NCI-H1417 treated with DMSO at 0.1 percent for 48 hours (cell line): ENCODE data around the gene THYN1.

Experiments
- DNase-seq: peaks from one replicate; lab custom pipeline; 2025; lab: John Stamatoyannopoulos, UW

Gene THYN1

DNA sequence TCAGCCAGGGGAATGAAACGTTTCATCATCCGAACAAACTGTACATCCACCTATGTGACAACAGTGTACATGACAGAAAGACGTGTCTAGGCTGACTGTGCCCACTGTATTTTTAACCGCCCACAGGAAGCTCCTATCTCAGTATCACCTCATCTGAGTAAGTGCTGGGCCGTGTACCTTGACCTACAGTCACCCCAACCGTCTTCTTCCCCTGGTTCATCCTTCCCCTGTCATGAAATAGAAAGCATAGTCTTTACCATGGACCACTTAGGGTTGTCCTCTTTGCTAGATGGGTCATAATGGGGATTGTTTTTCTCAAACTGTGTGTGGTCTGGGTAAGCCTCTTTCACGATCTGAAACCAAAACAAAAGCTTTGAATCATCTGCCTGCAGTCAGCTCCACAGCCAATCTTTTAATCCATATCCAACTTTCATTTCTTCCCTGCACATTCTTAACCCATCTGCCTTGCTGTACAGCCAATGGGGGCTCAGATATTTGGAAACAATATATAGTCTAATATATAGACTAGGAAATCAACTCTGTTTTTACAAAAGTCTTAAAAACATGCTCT is 4.2 kb downstream of the THYN1 start:
- DNase-seq, result no peak

DNA sequence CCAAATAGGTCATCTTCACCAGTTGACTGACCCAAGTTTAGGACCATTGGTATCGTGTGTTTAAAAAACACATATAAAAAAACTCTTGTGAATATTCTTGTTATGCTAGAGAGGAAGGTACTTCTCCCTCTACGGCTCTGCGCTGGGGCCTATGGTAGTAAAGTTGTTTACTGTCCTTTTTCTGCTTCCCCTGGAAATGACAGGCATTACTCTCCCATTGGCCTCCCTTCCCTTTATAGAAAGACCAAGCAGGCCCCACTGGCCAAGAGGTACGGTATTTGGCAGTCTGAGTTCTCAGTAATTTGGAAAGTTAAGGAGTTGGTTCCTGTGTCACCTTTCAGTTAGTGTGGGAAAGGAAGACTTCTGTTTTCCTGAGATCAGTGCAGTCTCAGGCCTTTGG is 6.5 kb downstream of the THYN1 start:
- no peak for DNase-seq

DNA sequence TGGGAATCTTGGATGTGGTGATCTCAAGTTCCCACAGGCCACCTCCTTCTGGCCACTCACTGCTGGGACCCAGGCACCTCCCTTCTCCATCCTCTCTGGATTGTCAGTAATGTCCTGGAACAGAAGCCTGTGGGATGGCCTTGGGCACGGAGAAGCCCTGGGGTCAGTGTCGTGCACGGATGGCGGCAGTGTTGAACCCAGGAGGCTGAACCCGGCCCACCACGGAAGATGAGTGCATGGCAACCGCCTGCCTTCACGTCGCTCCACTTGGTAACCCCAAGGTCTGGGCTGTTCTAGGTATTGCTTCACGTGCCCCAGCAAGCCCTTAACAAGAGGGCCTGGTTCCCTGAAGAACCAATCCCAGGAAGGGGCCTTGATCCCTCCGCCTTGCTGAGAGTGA is 7.1 kb downstream of the THYN1 start:
- no peak for DNase-seq

DNA sequence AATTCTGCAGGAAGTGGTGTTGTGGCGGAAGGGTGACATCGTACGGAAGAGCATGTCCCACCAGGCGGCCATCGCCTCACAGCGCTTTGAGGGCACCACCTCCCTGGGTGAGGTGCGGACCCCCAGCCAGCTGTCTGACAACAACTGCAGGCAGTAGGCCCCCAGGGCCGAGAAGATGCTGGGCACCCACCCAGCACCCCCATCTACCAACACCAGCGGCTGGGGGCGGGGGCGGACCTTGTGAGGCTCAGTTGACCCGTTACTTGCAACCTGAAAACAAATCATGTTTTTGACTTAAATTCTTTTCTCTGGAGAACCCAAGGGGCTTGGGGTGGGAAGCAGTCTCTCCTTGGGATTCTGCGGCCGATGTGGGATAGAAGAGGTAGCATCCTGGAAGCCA is 7.7 kb downstream of the THYN1 start:
- no peak for DNase-seq

DNA sequence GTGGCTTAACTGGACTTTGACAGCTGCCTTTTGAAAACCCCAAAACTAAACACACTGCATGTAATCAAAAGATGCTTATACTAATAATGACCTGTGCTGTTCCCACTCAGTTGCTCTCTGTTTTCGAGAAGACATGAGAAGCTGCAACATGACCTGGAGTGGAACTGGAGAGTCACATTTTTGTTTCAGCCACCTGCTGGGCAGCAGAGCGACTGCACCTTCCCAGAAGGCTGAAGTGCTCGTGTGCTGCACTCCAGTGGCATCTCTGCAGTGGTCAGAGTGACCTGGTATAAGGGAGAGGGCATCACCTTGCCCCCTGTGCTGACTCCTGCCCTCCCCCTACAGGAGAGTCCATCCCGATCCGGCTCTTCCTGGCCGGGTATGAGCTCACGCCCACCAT is 8.6 kb downstream of the THYN1 start:
- no peak for DNase-seq

DNA sequence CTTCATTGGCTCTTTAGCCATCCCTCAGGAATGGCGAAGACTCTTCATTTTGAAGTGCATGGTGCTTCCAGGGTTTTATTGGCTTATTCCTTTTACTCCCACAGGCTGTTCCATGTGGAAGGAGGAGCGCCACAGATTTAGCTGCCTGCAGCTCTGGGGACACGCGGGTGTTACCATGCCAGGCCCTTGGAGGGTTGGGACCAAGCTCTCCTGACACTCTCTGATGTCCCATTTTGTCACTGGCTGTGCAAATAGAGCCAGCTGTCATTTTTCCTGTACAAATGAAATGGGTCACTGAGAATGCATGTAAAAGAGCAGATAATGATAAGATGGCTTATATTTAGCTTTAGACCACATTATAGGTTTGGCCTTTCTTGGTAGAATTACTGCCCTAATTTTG is 9.2 kb downstream of the THYN1 start:
- no peak for DNase-seq

DNA sequence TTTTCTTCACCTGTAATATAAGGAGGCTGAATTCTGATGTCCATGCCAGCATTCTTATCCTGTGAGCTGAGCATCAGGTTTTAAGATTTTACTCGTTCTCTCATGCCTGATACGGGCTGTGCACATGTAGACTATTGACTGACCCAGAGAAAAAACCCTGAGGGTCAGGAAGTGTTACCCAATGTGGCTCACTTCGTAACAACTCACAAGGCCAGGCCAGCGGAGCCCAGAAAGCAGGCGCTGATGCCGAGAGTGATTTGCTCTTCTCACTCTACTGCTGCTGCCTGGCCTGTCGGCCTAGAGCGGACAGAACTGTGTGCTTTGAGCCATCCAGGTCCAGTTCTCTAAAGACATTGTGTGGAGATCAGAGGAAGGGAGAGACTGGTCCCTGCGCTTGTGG is 10.8 kb downstream of the THYN1 start:
- no peak for DNase-seq

DNA sequence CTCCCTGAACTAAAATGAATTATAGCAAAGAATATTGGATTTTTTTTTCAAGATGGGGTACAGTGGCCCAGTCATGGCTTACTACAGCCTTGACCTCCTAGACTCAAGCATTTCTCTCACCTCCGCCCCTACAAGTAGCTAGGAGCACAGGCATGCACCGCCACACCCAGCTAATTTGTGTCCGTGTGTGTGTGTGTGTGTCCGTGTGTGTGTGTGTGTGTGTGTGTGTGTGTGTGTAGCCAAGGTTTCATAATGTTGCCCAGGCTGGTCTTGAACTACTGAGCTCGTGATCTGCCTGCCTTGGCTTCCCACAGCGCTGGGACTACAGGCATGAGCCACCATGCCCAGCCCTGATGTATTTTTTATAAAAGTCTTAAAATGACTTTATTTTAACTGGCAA is 12.6 kb downstream of the THYN1 start:
- DNase-seq, result no peak

DNA sequence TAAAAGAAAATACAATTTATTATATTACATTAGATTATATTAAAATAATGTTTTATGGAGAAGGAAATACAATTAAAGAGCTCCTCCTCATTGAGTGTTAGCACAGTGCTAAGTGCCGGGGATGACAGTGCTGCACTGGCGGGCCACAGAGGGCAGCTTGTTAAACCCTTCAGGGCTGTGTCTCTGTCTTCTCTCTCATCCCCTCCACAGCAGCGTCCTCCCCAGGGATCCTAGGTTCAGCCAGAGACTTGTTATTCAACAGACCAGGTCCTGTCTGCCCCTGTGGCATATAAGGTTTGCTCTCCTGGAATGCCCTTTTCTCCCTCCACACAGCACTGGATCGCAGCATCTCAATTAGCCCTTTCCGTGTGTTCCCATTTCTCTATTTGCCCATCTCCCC is 14.2 kb downstream of the THYN1 start:
- no peak for DNase-seq

DNA sequence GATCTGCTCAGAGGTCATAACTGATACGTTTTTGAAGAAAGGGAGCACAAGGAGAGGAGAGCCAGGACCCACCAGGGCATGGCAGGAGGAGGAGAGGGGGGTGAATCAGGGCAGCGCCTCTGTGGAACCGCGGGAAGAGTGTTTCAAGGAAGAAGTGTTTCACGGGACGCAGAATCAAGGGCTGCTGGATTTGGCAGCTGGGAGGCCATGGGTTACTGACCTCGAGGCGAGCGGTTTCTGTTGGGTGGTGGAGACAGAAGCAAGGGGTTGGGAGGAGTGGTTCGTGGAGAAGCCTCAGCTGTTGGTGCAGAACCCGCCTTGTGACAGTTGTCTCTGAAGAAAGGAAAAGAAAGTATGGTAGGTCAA is 15.6 kb downstream of the THYN1 start:
- no peak for DNase-seq

DNA sequence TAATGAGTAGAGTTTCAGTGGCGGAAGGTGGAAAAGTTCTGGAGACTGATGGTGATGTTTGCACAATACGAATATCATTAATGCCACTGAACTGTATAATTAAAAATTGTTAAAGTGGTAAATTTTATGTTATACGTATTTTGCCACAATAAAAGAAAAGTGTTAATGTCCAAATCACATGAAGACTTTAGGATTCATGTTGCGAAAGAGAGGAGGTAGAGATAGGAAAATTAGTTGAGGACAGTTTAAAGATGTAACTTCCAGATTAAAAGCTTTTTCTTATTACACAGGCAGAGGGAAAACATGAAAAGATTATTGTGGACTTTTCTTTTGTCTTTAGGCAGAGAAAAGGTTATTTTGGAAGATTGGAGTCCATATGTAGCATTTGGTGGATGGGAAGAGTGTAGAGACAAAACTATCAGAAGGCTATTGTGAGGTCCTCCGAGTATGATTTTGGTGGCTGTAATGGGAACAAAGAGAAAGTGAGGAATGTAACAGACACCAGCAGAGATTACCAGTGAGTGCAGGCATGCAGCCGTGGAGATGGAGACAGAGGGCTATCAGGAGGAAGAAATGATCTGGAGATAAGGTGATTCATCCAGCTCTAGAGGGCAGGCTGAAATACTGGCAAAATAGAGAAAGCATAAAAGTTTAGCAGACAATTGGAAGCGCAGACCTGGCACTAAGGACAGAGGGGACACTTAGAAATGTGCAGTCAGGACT is 16.2 kb downstream of the THYN1 start:
- no peak for DNase-seq

DNA sequence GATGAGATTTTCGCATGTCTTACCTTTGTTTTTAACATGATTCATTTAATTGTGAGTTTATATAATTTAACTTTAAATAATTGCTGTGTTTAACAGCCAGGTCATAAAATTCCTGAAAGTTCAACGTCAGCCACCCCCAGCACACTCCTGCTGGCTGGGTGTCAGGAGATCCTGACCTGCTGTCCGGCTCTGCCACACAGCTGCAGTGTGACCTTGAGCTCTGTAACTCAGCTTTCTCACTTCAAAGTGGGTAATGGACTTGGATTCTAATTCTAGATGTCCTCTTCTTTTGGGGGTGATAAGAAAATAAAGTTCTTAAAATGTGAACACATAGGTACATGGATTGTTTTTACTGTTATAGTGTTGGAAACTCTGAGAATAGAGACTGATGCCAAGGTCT is 17.8 kb downstream of the THYN1 start:
- DNase-seq, result no peak

DNA sequence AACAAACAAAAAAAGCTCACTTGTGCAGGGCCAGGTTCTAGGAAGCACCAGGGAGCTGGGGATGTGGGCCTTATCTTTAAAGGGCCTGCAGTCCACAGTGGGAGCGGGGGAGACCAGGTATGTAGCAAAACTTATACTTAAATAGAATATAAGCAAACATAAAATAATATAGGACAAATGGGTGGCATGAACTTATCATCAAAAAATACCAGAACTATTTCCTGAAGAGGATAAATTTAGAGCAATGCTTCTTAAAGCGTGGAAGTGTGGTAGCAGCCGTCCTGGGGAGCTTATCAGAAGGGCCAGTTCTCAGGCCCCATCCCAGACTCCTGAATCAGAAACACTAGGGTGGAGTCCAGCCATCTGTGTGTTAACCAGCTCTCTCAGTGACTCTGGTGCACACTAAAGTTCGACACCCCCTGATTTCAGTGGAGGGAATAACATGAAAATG is 19.4 kb downstream of the THYN1 start:
- no peak for DNase-seq

DNA sequence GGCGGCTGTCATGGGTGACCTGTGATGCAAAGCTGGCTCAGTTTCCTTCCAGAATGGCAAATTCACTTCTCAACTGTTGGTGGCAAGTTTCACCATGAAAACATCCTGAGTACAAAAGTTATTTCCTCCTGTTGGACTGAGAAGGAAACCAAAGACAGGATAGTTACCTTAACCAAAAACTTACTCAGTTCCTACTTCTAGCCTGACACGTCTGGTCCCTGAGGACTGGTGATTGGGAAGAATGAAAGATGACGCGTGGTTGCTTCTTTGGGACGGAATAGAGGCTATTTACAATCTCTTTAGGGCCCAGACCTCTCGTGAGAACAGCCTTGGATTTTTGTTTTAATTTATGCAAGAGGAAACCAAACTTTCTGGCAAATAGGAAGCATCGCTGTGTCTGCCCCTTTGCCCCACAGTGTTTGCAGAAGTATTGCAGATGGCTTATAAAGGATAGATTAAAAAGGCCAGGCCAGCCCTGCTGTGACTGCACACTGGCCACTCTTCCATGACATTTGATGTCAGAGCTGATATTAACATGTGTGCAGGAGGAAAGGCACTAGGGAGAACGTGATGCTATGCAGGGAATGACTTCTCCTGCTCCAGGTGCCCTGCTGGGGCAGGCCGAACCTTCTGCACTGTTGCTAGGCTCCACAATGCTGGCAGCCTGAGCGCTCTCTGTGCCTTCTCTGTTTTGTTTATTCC is 21.0 kb downstream of the THYN1 start:
- DNase-seq, result no peak

DNA sequence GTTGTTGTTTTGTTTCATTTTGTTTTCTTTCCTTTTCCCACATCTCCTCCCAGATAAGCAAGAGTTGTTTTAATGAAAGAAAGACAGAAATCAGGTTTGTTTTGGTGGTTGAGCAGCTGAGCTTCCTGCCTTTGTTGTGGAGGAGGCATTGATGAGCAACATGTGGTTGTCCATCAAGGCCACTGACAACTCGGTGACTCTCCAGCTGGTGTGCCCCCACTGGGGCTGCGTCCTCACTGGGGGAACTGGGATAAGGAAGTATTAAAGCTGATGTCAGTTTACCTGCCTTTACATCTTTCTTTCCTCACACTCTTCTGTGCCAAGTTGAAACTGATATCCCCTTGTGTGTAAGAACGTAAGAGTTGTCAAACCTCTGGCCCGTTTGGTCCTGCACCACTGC is 22.8 kb downstream of the THYN1 start:
- DNase-seq, result no peak

DNA sequence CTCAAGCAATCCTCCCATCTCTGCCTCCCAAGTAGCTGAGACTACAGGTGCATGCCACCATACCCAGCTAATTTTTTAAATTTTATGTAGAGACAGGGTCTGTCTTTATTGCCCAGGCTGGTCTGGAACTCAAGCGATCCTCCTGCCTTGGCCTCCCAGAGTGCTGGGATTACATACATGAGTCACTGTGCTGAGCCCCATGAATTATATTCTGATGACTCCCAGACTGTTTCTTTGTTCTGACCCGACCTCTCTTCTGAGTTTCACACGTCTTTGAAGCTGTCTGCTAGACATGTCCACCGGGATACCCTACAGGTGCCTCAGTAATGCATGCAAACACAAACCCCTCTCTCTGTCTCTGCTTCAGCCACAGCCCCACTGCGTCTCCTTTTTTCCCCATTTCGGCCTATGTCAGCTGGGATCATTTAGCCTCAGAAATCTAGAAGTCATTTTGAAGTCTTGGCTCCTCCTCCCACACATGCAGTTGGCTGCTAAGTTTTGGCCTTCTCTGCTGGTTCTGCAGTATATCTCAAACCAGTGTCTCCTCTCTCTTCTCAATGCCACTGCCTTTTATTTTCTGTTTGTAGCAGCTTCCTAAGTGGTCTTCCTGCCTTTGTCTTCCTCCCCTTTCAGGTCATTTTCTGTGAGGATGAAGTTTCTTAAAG is 23.9 kb downstream of the THYN1 start:
- no peak for DNase-seq

DNA sequence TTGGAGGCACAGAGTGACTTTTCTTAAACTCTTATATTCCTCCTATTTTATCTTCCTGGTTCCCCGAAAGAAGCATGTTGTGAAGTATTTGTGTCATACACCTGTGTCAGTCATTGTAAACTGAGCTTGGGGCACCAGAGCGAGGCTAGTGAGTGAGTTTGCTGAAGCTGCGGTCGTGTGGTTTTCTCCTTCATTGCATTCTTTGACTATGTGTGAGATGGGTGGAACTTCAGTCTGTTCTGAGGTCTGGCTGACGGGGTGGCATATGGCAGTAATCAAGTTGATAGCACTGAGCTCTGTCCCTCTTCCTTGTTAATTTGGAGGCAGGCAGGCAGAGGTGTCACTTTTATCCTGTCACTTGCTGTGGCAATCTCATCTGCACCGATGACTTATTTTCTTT is 24.5 kb downstream of the THYN1 start:
- no peak for DNase-seq

DNA sequence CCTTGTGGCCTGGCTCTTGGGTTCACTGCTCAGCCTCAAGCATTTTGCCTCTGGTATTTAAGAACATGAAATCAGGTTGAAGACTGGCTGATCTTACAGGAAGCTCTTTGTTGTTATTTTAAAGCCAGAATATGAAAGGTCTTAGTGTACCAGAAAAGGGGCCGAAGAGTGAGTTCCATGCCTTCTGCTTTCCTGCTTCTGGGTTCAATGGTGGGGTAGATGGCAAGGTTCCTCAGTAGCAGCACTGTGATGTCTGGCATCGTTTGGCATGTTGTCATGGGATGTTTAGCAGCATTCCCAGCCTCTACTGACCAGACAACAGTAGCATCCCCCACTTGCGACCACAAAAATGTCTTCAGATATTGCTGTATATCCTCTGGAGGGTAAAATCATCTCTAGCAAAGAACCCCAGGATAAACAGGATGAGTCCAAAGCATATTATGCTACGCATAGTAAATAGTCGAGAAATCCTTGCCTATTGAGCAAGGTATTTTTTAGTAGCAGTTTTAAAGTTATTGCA is 26.3 kb downstream of the THYN1 start:
- no peak for DNase-seq

DNA sequence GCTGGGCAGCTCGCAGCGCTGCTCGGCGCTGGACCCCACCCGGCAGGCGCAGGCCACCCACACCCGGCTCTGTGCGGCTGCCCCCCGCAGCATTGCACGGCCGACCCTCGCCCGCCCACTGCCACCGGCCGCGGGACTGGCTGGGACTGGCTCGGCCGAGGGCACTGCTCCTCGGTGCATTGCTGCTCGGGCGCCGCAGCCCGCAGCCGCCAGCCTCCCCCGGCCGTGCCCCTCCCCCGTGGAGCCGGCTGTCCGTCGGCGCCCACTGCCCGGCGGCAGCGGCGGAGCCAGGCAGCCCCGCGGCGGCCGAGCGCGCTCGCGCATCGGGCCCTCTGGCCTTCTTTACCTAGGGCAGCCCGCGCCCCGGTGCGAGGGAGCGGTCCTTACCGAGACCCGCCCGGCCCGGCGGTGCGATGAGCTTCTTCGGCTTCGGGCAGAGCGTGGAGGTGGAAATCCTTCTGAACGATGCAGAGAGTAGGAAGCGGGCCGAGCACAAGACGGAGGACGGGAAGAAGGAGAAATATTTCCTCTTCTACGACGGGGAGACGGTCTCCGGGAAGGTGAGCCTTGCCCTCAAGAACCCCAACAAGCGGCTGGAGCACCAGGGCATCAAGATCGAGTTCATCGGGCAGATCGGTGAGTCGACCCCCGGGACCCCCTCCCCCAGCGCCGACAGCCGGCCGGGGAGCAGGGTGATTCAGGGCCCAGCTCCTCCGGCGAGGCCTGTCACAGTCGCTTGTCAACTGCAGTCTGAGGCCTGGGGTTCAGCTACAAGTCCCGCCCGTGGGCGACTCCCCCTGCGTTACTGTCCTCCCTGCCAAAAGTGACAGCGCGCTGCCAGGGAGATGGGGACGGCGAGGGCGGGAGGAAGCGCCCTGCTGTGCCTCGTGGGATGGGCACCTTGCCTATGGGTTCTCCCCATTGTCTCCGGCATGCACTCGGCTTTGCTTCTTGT is 28.2 kb downstream of the THYN1 start:
- DNase-seq, result peak; percentile 13

DNA sequence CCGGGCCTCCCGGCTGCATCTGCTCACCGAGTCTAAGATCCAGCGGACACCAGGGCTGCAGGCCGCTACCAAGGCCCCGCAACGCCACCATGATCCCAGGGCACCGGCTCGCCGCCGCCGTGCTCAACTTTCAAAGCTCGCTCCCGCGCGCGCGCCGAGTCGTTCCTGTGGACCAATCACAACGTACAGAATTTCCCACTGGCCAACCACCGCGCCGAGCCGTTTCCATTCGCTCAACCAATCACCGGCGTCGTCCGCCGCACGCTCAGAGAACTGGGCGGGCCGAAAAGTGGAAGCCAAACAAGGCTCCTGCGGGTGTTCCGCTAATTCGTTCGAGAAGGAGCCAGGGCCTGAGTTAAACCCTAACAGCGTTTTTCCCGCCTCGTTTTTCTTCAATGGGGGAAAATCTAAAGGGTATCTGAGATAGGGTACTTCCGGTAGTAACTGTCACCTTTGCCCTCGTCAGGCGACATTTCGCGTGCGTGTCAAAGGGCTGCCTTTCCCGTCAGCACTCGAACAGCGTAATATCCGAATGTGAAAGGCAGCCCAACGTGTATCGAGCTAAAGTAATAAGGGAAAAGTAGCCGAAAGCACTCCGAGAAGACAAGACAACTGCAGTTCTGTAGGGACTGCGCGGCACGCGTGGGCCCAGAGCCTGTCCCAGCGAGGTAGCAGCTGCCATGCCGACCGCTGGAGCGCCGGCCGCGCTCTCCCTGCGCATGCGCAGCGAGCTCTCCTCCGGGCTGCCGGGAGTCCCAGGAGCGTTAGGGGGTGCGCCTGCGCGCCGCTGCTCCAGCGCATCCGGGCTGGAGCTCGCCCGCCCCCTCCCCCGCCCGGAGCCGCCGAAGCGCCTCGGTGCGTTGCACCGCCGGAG is 29.1 kb downstream of the THYN1 start, which contains the start of the genes NCAPD3 and VPS26B:
TSS of gene NCAPD3 (minus strand) at position 132 of the 874 bp plus-strand sequence. CDS start at position 91, 41 bp downstream.
TSS of gene VPS26B (plus strand) at position 836 of the 874 bp plus-strand sequence. CDS start 452 bp downstream, outside the sequence.
- peak; percentile 96 for DNase-seq
